Measurements from ENCODE around the gene CHST9. TPM values are rescaled to one million over a fixed set of nuclear protein-coding genes. Genes with fewer than 3 reads are reported as not detected.

Gene CHST9
- total and polyA plus RNA-seq, 2 of the 4 experiments (the other 2 are of a cell fraction) = not detected

DNA sequence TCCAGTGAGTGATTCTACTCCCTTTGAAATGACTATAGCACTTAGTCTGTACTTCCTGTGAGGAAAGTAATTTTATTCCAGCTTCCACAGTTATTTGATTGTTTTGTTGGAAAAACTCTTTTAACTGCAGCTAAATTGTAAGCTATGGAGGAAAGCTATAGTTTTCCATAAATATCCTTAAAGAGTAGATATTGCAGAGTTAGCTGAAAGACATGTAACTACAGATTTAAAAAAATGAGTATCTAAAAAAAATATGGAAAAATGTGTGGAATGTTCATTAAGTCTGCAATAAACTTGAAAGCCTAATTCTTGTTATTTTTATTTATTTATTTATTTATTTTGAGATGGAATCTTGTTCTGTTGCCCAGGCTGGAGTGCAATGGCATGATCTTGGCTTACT lies 262.8 kb downstream of the CHST9 start:
- ATAC-seq (ENCODE audit: low read depth) = no peak
- dilution Hi-C loops (cut with HindIII; ENCODE audit: low sequenced_read_pairs, unreplicated experiment) = no loop called here

More for the DNA sequence above, 262.8 kb downstream of the CHST9 start:
- H3K79me1 ChIP-seq (ENCODE audit: low read depth in 1 of 2, low read length in 2 of 2) = no peaks in the 10 kb centered on the region
- H3K4me3 ChIP-seq (ENCODE audit: insufficient read depth, low read depth, low read length) = no peak overlapping the region
- no peak overlapping the region for H2AFZ ChIP-seq (replicated peaks; ENCODE audit: low read length, poor library complexity)
- no peak overlapping the region for H3K9ac ChIP-seq (ENCODE audit: low read depth, low read length)
- H2BK120ac ChIP-seq (ENCODE audit: low read depth, low read length) = no peak overlapping the region
- H3K18ac ChIP-seq (ENCODE audit: low read depth, low read length) = no peak overlapping the region
- no peak overlapping the region for H3K56ac ChIP-seq (ENCODE audit: extremely low read depth, insufficient read depth, low read length)
- ChIA-PET CTCF (no interaction called here), POLR2A (ENCODE audit: unreplicated experiment) (no interaction called here)
- intact Hi-C loops (cut with micrococcal nuclease) = no loop called here
- BruUV-seq (replicated peaks) = no TSS peak
- no peaks in the 10 kb centered on the region for H3K4me1 ChIP-seq (ENCODE audit: control insufficient read depth, insufficient read depth, low read length)
- H3K9me3 ChIP-seq (ENCODE audit: control insufficient read depth, insufficient read depth, low read length) = peaks cover 2% of the 10 kb centered on the region; the same call in 1 of the 2 replicates
- H2BK20ac ChIP-seq (ENCODE audit: low read depth, low read length) = no peak overlapping the region
- no peak overlapping the region for H2AK9ac ChIP-seq (replicated peaks; ENCODE audit: low read depth, low read length, poor library complexity)
- in situ Hi-C loops (cut with MboI; ENCODE audit: low sequenced_read_pairs) = no loop called here
- no peaks in the 10 kb centered on the region for H3K9me1 ChIP-seq (ENCODE audit: insufficient read depth, low read length)
- no peak overlapping the region for H3K27ac ChIP-seq (ENCODE audit: insufficient read depth, low read length)
- no peak overlapping the region for H2BK15ac ChIP-seq (ENCODE audit: low read depth, low read length)
- H3K27me3 ChIP-seq (ENCODE audit: control insufficient read depth, insufficient read depth, low read length) = no peaks in the 10 kb centered on the region
- H3K4me2 ChIP-seq (ENCODE audit: low read depth, low read length) = no peak overlapping the region
- no peak overlapping the region for H4K8ac ChIP-seq (ENCODE audit: low read depth in 2 of 2, low read length in 2 of 2)
- no peak overlapping the region for H3K23ac ChIP-seq (ENCODE audit: low read depth, low read length)
- H2AK5ac ChIP-seq (ENCODE audit: low read depth, low read length) = no peak overlapping the region
- no peak overlapping the region for H2BK5ac ChIP-seq (ENCODE audit: low read depth, low read length, poor library complexity, severe bottlenecking)
- TF ChIP-seq RCOR1 (IDR thresholded peaks at IDR 0.05; ENCODE audit: insufficient replicate concordance, low read length) (no peak), BHLHE40 (IDR thresholded peaks at IDR 0.05; ENCODE audit: low read depth, low read length) (no peak)
- TF ChIP-seq, protein P1, sequence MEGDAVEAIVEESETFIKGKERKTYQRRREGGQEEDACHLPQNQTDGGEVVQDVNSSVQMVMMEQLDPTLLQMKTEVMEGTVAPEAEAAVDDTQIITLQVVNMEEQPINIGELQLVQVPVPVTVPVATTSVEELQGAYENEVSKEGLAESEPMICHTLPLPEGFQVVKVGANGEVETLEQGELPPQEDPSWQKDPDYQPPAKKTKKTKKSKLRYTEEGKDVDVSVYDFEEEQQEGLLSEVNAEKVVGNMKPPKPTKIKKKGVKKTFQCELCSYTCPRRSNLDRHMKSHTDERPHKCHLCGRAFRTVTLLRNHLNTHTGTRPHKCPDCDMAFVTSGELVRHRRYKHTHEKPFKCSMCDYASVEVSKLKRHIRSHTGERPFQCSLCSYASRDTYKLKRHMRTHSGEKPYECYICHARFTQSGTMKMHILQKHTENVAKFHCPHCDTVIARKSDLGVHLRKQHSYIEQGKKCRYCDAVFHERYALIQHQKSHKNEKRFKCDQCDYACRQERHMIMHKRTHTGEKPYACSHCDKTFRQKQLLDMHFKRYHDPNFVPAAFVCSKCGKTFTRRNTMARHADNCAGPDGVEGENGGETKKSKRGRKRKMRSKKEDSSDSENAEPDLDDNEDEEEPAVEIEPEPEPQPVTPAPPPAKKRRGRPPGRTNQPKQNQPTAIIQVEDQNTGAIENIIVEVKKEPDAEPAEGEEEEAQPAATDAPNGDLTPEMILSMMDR (conservative IDR thresholded peaks at IDR 0.05; ENCODE audit: low read depth, low read length) = no peak
- H3K4ac ChIP-seq (ENCODE audit: low read depth, low read length) = no peak overlapping the region
- H3K36me3 ChIP-seq (ENCODE audit: control insufficient read depth, insufficient read depth, low read length) = no peaks in the 10 kb centered on the region
- no peak overlapping the region for H4K5ac ChIP-seq (ENCODE audit: low read depth, low read length)
- no peaks in the 10 kb centered on the region for H4K20me1 ChIP-seq (ENCODE audit: insufficient read depth, low read length)
- H3K14ac ChIP-seq (replicated peaks; ENCODE audit: low read depth, low read length) = no peak overlapping the region
- DNase-seq = no peak
- no peak overlapping the region for H4K91ac ChIP-seq (ENCODE audit: insufficient read depth, low read depth, low read length)

All from IMR-90 (cell line).